Immature natural killer cell (primary cell): Measurements from ENCODE around the gene KCTD19. TPM values are rescaled to one million over a fixed set of nuclear protein-coding genes. Genes with fewer than 3 reads are reported as not detected.
A peak's percentile ranks its signal among the peaks of the same experiment; 100 is the strongest.

ENCODE experiments used
- DNase-seq, 3 donors: peaks; one replicate each; pipeline ENCODE4 v3.0.0; 2022; ENCODE audit warnings: mixed read lengths in 1 of 3
- H3K27ac Mint-ChIP-seq, 6 donors: one replicate each; pipeline ENCODE4 v1.8.0; 2020; ENCODE audit warnings: mixed read lengths in 6 of 6, mild to moderate bottlenecking in 5 of 6, inconsistent platforms in 4 of 6, moderate library complexity in 3 of 6
- H3K27me3 Mint-ChIP-seq, 3 donors: one replicate each; pipeline ENCODE4 v1.8.0; 2020 to 2021; ENCODE audit warnings: low read depth in 3 of 3, mild to moderate bottlenecking in 3 of 3, mixed read lengths in 3 of 3, moderate library complexity in 3 of 3, inconsistent platforms in 1 of 3
- H3K36me3 Mint-ChIP-seq, 3 donors: one replicate each; pipeline ENCODE4 v1.8.0; 2020; ENCODE audit warnings: mixed read lengths in 3 of 3, inconsistent platforms in 2 of 3, mild to moderate bottlenecking in 2 of 3
- H3K4me1 Mint-ChIP-seq, 2 donors: one replicate each; pipeline ENCODE4 v1.8.0; 2020; ENCODE audit warnings: inconsistent platforms in 2 of 2, mild to moderate bottlenecking in 2 of 2, mixed read lengths in 2 of 2, moderate library complexity in 1 of 2
- H3K4me3 Mint-ChIP-seq, 5 donors: one replicate each; pipeline ENCODE4 v1.8.0; 2020; ENCODE audit warnings: mild to moderate bottlenecking in 5 of 5, mixed read lengths in 5 of 5, inconsistent platforms in 3 of 5, moderate library complexity in 3 of 5
- H3K9me3 Mint-ChIP-seq, 6 donors: one replicate each; pipeline ENCODE4 v1.8.0; 2020; ENCODE audit warnings: mild to moderate bottlenecking in 6 of 6, mixed read lengths in 6 of 6, inconsistent platforms in 4 of 6, moderate library complexity in 3 of 6
- polyA plus RNA-seq, 3 donors: library from polyadenylated mRNA; unstranded; fragments of 300-500 nt; fragmentation: Illumina TruSeq; gene quantifications; one replicate each; pipeline ENCODE4 v1.2.3, GENCODE V29; 2021

Gene KCTD19
- polyA plus RNA-seq, 3 donors from 2014 or later = not detected

DNA sequence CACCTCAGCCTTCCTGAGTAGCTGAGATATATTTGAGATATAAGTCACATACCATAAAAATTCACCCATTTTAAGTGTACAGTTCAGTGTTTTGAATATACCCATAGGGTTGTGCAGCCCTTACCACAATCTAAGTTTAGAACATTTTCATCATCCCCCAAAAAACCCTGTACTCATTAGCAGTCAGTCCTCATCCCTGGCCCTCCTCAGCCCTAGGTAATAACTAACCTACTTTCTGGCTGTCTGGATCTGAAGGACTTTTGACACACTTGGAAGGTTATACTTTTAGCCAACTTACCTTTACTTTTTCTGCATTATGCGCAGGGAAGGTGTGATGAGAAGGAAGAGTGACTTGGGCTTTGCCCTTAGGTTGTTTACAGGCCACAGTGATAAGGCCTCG, 51.2 kb downstream of the KCTD19 start:
- Mint-ChIP-seq H3K4me3 (no peak overlapping the region), H3K4me1 (peaks cover 9 to 10% of the 10 kb centered on the region in 2 donors), H3K9me3 (no peaks in the 10 kb centered on the region), H3K27ac (peak overlapping the region in 2 of 6 donors; percentile 5 to 14), H3K36me3 (peaks cover 0 to 5% (median 5%) of the 10 kb centered on the region in 3 donors), H3K27me3 (no peaks in the 10 kb centered on the region)
- DNase-seq = no peak

- Mint-ChIP-seq H3K27ac (peak overlapping the region in 1 of 6 donors; percentile 22), H3K4me3 (no peak overlapping the region), H3K4me1 (peaks cover 0 to 1% of the 10 kb centered on the region in 2 donors), H3K9me3 (no peaks in the 10 kb centered on the region), H3K36me3 (peaks cover 0 to 2% (median 2%) of the 10 kb centered on the region in 3 donors), H3K27me3 (no peaks in the 10 kb centered on the region)
- DNase-seq = no peak
These were observed 55.1 kb downstream of the KCTD19 start for GRCh38 chr16:67271446-67271845.

DNA sequence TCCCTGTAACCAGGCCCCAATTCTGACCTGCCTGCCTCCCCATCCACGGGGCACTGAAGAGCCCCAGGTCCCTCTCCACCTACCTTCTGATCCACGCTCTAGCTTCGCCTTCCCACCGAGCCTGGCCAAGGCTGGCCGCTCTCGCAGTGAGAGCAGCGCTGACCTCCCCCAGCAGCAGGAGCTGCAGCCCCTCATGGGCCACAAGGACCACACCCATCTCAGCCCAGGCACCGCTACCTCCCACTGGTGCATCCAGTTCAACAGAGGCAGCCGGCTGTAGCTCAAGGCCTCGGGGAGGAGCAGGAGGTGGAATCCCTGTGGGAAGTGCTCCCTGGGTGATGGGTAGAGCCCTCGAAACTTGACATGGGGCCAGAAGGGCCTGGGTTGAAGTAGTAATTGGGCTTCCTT, 55.6 kb downstream of the KCTD19 start:
- no peak for DNase-seq
- H3K27ac Mint-ChIP-seq = no peak overlapping the region
- H3K4me3 Mint-ChIP-seq = no peak overlapping the region
- no peaks in the 10 kb centered on the region for H3K9me3 Mint-ChIP-seq
- no peaks in the 10 kb centered on the region for H3K4me1 Mint-ChIP-seq
- no peaks in the 10 kb centered on the region for H3K36me3 Mint-ChIP-seq
- no peaks in the 10 kb centered on the region for H3K27me3 Mint-ChIP-seq

DNA sequence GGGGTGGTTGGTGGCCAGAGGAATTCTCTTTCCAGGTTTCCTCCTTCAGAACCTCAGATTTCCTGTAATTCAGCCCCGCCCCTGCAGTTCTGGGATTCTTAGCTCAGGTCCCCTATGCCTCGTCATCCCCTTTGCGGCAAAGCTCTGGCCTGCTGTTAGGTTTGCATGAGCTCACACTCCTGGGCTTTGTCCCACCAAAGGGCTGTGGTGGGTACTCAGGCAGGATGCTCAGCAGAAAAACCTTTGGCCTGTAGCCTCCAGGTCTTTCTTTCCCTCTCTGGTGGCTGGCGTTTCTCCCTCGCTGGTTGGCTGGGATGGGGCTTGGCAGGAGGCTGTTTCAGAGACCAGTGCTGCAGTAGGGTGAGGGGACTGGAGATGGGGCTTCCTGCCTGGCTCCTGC, 56.8 kb downstream of the KCTD19 start:
- Mint-ChIP-seq H3K4me3 (no peak overlapping the region), H3K27ac (no peak overlapping the region)

GRCh38 chr16:67268136-67268579, 58.4 kb downstream of the KCTD19 start:
- Mint-ChIP-seq H3K27ac (no peak overlapping the region), H3K4me3 (no peak overlapping the region), H3K4me1 (no peaks in the 10 kb centered on the region), H3K9me3 (no peaks in the 10 kb centered on the region), H3K36me3 (no peaks in the 10 kb centered on the region), H3K27me3 (peaks cover 0 to 10% (median 2%) of the 10 kb centered on the region in 3 donors)
- no peak for DNase-seq

More for the DNA sequence above, 56.8 kb downstream of the KCTD19 start:
- Mint-ChIP-seq H3K36me3 (no peaks in the 10 kb centered on the region), H3K27me3 (no peaks in the 10 kb centered on the region), H3K9me3 (no peaks in the 10 kb centered on the region), H3K4me1 (no peaks in the 10 kb centered on the region)
- no peak for DNase-seq

- Mint-ChIP-seq H3K27ac (no peak overlapping the region), H3K36me3 (no peaks in the 10 kb centered on the region)
These were observed 60.7 kb downstream of the KCTD19 start for GRCh38 chr16:67265834-67266233.

DNA sequence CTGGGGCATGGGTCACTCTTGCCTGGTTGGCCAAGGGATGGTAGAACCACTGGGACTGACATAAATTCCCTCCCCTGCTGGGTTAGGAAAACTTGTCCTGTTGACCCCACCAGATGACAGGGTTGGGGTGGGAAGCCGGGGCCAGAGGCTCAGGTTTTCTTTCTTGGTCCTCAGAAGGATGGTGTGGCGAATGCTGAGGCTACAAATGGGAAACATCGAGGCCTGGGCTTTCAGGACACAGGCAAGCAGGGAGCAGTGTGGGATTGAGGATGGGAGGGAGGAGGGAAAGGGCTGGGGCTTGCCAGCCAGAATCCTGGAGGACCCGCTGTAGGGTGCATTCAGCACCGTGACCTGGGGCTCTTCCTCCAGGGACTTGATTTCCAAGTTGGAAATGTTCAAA, 61.7 kb downstream of the KCTD19 start:
- peaks cover 2 to 16% (median 6%) of the 10 kb centered on the region in 3 donors for H3K27me3 Mint-ChIP-seq
- DNase-seq = no peak
- H3K9me3 Mint-ChIP-seq = no peaks in the 10 kb centered on the region
- no peak overlapping the region for H3K4me3 Mint-ChIP-seq
- H3K36me3 Mint-ChIP-seq = no peaks in the 10 kb centered on the region
- H3K27ac Mint-ChIP-seq = no peak overlapping the region
- no peaks in the 10 kb centered on the region for H3K4me1 Mint-ChIP-seq

More at GRCh38 chr16:67265834-67266233, 60.7 kb downstream of the KCTD19 start:
- H3K4me1 Mint-ChIP-seq = no peaks in the 10 kb centered on the region
- no peak for DNase-seq
- H3K4me3 Mint-ChIP-seq = peak overlapping the region in 1 of 5 donors; percentile 43
- peaks cover 2 to 16% (median 4%) of the 10 kb centered on the region in 3 donors for H3K27me3 Mint-ChIP-seq
- no peaks in the 10 kb centered on the region for H3K9me3 Mint-ChIP-seq

GRCh38 chr16:67264277-67264676, 62.3 kb downstream of the KCTD19 start:
- H3K9me3 Mint-ChIP-seq = no peaks in the 10 kb centered on the region
- no peak overlapping the region for H3K27ac Mint-ChIP-seq
- H3K27me3 Mint-ChIP-seq = peaks cover 2 to 16% (median 6%) of the 10 kb centered on the region in 3 donors
- no peaks in the 10 kb centered on the region for H3K4me1 Mint-ChIP-seq
- no peak for DNase-seq
- no peaks in the 10 kb centered on the region for H3K36me3 Mint-ChIP-seq
- no peak overlapping the region for H3K4me3 Mint-ChIP-seq

GRCh38 chr16:67263201-67263600, 63.3 kb downstream of the KCTD19 start:
- Mint-ChIP-seq H3K27ac (no peak overlapping the region), H3K9me3 (no peaks in the 10 kb centered on the region), H3K27me3 (peaks cover 2 to 16% (median 7%) of the 10 kb centered on the region in 3 donors), H3K4me1 (no peaks in the 10 kb centered on the region), H3K36me3 (no peaks in the 10 kb centered on the region), H3K4me3 (no peak overlapping the region)
- DNase-seq = no peak

DNA sequence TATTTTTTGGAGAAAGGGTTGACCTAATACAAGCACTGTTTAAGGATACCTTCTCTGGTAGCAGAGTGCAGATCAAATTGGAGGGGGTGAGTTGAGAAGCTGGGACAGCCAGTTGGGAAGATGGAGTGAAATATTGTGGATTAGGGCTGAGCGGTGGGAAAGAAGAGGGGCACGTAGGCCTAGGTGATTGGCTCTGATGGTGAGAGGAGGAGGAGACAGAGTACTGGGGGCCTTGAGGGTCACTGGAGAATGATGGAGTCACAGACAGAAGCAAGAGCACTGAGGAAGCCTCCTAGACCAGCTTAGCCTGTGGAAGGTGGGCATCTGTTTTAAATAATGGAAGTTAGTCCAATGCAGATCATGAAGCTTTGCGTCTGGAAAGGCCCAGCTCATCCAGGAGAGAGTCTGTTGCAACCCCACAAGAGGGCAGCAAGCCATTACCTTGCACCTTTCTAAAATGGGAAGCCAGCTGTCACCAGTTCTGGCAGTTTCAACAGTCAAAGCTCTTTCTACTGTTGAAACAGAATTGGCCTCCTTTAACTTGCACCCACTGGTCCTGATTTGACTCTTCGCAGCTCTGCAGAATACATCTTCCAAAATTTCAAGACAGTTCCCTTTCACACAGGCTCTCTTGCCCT, 66.0 kb downstream of the KCTD19 start:
- no peaks in the 10 kb centered on the region for H3K36me3 Mint-ChIP-seq
- peaks cover 2 to 16% (median 7%) of the 10 kb centered on the region in 3 donors for H3K27me3 Mint-ChIP-seq
- no peak overlapping the region for H3K4me3 Mint-ChIP-seq
- no peaks in the 10 kb centered on the region for H3K4me1 Mint-ChIP-seq
- peak in 1 of 3 donors; percentile 22 for DNase-seq
- H3K9me3 Mint-ChIP-seq = no peaks in the 10 kb centered on the region
- H3K27ac Mint-ChIP-seq = no peak overlapping the region

- H3K4me3 Mint-ChIP-seq = no peak overlapping the region
- H3K36me3 Mint-ChIP-seq = no peaks in the 10 kb centered on the region
- peaks cover 2 to 16% (median 7%) of the 10 kb centered on the region in 3 donors for H3K27me3 Mint-ChIP-seq
- no peak for DNase-seq
- H3K27ac Mint-ChIP-seq = no peak overlapping the region
- H3K4me1 Mint-ChIP-seq = no peaks in the 10 kb centered on the region
- H3K9me3 Mint-ChIP-seq = no peaks in the 10 kb centered on the region
These were observed 66.8 kb downstream of the KCTD19 start for GRCh38 chr16:67259705-67260104.

DNA sequence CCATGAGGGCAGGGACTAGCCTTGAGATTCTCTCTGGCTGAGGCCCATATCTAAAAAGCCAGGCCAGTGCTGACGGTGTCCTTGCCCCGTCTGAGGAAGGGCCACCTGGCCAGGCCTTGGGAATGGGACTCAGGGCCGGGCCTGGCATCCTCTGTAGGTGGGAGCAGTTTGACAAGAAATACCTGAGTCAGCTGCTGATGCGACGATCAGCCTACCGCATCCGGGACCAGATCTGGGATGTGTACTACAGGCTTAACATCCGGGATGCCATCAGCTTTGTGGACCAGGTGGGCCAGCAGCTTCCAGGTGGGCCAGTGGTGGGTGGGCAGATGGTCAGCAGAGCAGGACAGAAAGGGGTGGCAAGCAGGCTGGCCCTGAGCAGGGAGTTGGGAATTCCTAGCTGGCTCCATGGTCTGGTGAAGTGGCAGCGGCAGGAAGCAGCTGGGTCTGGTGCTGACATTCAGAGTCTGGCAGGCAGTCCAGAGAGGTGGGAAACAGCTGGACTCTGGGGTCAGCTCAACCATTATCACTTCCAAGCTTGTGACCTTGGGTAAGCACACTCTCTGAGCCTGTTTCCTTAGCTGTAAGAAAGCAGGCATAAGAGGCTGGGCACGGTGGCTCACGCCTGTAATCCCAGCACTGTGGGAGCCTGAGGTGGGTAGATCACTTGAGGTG, 68.2 kb downstream of the KCTD19 start:
- Mint-ChIP-seq H3K4me3 (no peak overlapping the region), H3K27me3 (peaks cover 1 to 8% (median 7%) of the 10 kb centered on the region in 3 donors), H3K4me1 (no peaks in the 10 kb centered on the region), H3K9me3 (no peaks in the 10 kb centered on the region), H3K27ac (no peak overlapping the region), H3K36me3 (no peaks in the 10 kb centered on the region)
- DNase-seq = no peak

DNA sequence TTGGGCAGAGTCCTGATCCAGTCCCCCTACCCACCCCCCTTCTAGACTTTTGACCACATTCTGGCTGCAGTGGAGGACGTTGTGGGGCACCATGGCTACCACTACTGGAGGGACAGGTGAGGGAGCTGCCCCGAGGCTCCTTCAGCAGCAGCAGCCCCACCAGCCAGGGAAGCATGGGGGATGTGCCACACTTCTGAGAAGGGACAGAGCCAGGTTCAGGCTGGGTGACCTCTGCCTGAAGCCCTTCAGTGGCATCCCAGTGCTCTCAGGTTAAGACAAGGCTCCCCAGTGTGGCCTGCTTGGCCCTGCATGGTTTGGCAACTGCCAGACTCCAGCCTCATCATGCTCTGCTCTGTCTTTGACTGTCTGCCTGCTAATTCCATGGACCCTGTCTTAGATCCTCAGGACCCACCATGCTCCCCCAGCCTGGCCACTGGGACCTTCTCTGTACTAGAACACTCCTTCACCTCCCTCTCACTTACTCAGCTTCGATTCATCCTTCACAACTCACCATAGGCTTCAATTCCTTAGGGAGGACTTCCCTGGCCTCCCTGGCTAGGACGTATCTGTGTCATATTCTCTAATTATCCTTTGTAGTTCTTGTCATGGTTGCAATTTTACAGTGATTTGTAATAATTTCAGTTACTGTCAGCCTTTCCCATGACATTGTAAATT, 68.9 kb downstream of the KCTD19 start:
- H3K4me3 Mint-ChIP-seq = no peak overlapping the region
- no peak overlapping the region for H3K27ac Mint-ChIP-seq
- H3K36me3 Mint-ChIP-seq = no peaks in the 10 kb centered on the region
- H3K9me3 Mint-ChIP-seq = no peaks in the 10 kb centered on the region
- no peak for DNase-seq
- H3K4me1 Mint-ChIP-seq = no peaks in the 10 kb centered on the region
- peaks cover 0 to 11% (median 4%) of the 10 kb centered on the region in 3 donors for H3K27me3 Mint-ChIP-seq

GRCh38 chr16:67256701-67257230, 69.8 kb downstream of the KCTD19 start:
- peaks cover 0 to 11% (median 4%) of the 10 kb centered on the region in 3 donors for H3K27me3 Mint-ChIP-seq
- peak overlapping the region in 1 of 6 donors; percentile 81 for H3K27ac Mint-ChIP-seq
- no peaks in the 10 kb centered on the region for H3K36me3 Mint-ChIP-seq
- no peak overlapping the region for H3K4me3 Mint-ChIP-seq
- H3K9me3 Mint-ChIP-seq = no peaks in the 10 kb centered on the region
- DNase-seq = no peak
- H3K4me1 Mint-ChIP-seq = no peaks in the 10 kb centered on the region
